Measurements from ENCODE around the gene WNT9B. TPM values are rescaled to one million over a fixed set of nuclear protein-coding genes. Genes with fewer than 3 reads are reported as not detected.

WNT9B gene
- total RNA-seq, 1 experiment from 2014 or later, result not detected

- DNase-seq, result peak; percentile 14
- H3K9me2 ChIP-seq (replicated peaks; ENCODE audit: low read length), result no peaks in the 10 kb centered on the region
- no peaks in the 10 kb centered on the region for H3K9me3 ChIP-seq (ENCODE audit: low read length)
- peaks cover 3% of the 10 kb centered on the region; the same call in 1 of the 2 replicates for H3K27me3 ChIP-seq (ENCODE audit: low read length)
- H3K79me2 ChIP-seq (ENCODE audit: low read length), result no peaks in the 10 kb centered on the region
- H3K4me3 ChIP-seq (ENCODE audit: low read length), result no peak overlapping the region
- POLR2A ChIA-PET (ENCODE audit: unreplicated experiment), result no interaction called here
- H3K4me2 ChIP-seq (ENCODE audit: low read length), result no peak overlapping the region
- no peaks in the 10 kb centered on the region for H3F3A ChIP-seq (ENCODE audit: low read length, unreplicated experiment)
- H3K9ac ChIP-seq (ENCODE audit: low read length), result no peak overlapping the region
- CTCF ChIA-PET, result no interaction called here
- H3K4me1 ChIP-seq (ENCODE audit: insufficient read depth, low read length), result no peaks in the 10 kb centered on the region
- no peaks in the 10 kb centered on the region for H3K36me3 ChIP-seq (ENCODE audit: low read depth, low read length)
- no peaks in the 10 kb centered on the region for H4K20me1 ChIP-seq (ENCODE audit: low read length)
- intact Hi-C loops (cut with micrococcal nuclease), result no loop called here
- no TSS peak for BruUV-seq (replicated peaks)
- no peak overlapping the region for H2AFZ ChIP-seq (ENCODE audit: low read length)
- ATAC-seq, result no peak
- TF ChIP-seq, protein P1, sequence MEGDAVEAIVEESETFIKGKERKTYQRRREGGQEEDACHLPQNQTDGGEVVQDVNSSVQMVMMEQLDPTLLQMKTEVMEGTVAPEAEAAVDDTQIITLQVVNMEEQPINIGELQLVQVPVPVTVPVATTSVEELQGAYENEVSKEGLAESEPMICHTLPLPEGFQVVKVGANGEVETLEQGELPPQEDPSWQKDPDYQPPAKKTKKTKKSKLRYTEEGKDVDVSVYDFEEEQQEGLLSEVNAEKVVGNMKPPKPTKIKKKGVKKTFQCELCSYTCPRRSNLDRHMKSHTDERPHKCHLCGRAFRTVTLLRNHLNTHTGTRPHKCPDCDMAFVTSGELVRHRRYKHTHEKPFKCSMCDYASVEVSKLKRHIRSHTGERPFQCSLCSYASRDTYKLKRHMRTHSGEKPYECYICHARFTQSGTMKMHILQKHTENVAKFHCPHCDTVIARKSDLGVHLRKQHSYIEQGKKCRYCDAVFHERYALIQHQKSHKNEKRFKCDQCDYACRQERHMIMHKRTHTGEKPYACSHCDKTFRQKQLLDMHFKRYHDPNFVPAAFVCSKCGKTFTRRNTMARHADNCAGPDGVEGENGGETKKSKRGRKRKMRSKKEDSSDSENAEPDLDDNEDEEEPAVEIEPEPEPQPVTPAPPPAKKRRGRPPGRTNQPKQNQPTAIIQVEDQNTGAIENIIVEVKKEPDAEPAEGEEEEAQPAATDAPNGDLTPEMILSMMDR (conservative IDR thresholded peaks at IDR 0.05; ENCODE audit: low read depth, low read length), result no peak
- TF ChIP-seq EZH2phosphoT487 (IDR thresholded peaks at IDR 0.05; ENCODE audit: borderline replicate concordance, low read length) (no peak), EZH2 (IDR thresholded peaks at IDR 0.05; ENCODE audit: low read length, unreplicated experiment) (no peak)
- no peak overlapping the region for H3K27ac ChIP-seq (ENCODE audit: low read length)
These were observed 64.2 kb downstream of the WNT9B start for GRCh38 chr17:46915596-46915995.

DNA sequence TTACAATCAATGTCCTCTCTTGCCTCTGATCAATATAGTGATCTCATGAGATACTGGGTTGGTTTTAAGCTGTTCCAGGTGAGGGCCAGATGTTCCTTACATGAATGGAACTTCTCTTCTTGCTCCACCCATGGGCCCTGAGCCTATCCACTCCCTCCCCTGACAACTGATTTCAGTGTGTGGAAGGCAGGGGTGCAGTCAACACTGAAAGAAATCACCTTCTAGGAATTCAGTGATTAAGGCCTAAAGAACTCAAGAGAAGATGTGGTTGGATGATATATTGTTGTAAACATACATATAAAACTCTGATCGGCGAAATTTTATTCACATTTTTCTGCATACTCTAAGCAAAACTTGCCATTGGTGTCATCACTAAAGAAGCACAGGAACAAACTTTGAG lies 64.8 kb downstream of the WNT9B start:
- H3K9me2 ChIP-seq (replicated peaks; ENCODE audit: low read length), result no peaks in the 10 kb centered on the region
- H3K27me3 ChIP-seq (ENCODE audit: low read length), result no peaks in the 10 kb centered on the region
- peak; percentile 59 for DNase-seq
- POLR2A ChIA-PET (ENCODE audit: unreplicated experiment), result no interaction called here
- no peaks in the 10 kb centered on the region for H3K4me1 ChIP-seq (ENCODE audit: insufficient read depth, low read length)
- no peaks in the 10 kb centered on the region for H3F3A ChIP-seq (ENCODE audit: low read length, unreplicated experiment)
- H2AFZ ChIP-seq (ENCODE audit: low read length), result no peak overlapping the region
- no peaks in the 10 kb centered on the region for H4K20me1 ChIP-seq (ENCODE audit: low read length)
- ATAC-seq, result peak; percentile 65
- H3K27ac ChIP-seq (ENCODE audit: low read length), result no peak overlapping the region
- CTCF ChIA-PET, result no interaction called here
- H3K79me2 ChIP-seq (ENCODE audit: low read length), result no peaks in the 10 kb centered on the region
- H3K9ac ChIP-seq (ENCODE audit: low read length), result no peak overlapping the region
- intact Hi-C loops (cut with micrococcal nuclease), result no loop called here
- no peak for TF ChIP-seq EZH2 (IDR thresholded peaks at IDR 0.05; ENCODE audit: low read length, unreplicated experiment)
- no peak for TF ChIP-seq EZH2phosphoT487 (IDR thresholded peaks at IDR 0.05; ENCODE audit: borderline replicate concordance, low read length)
- TF ChIP-seq, protein P1 (conservative IDR thresholded peaks at IDR 0.05; ENCODE audit: low read depth, low read length), result no peak
- H3K4me3 ChIP-seq (ENCODE audit: low read length), result no peak overlapping the region
- no peaks in the 10 kb centered on the region for H3K9me3 ChIP-seq (ENCODE audit: low read length)
- H3K4me2 ChIP-seq (ENCODE audit: low read length), result no peak overlapping the region
- no peaks in the 10 kb centered on the region for H3K36me3 ChIP-seq (ENCODE audit: low read depth, low read length)
- no TSS peak for BruUV-seq (replicated peaks)

GRCh38 chr17:46916623-46917022 lies 65.2 kb downstream of the WNT9B start:
- ChIA-PET POLR2A (ENCODE audit: unreplicated experiment) (no interaction called here), CTCF (no interaction called here)
- H3K9ac ChIP-seq (ENCODE audit: low read length), result no peak overlapping the region
- BruUV-seq (replicated peaks), result no TSS peak
- no peaks in the 10 kb centered on the region for H3K79me2 ChIP-seq (ENCODE audit: low read length)
- DNase-seq (no peak), ATAC-seq (no peak)
- intact Hi-C loops (cut with micrococcal nuclease), result no loop called here
- H4K20me1 ChIP-seq (ENCODE audit: low read length), result no peaks in the 10 kb centered on the region
- no peaks in the 10 kb centered on the region for H3K36me3 ChIP-seq (ENCODE audit: low read depth, low read length)
- no peak overlapping the region for H3K4me2 ChIP-seq (ENCODE audit: low read length)
- no peaks in the 10 kb centered on the region for H3K9me3 ChIP-seq (ENCODE audit: low read length)
- H3K4me1 ChIP-seq (ENCODE audit: insufficient read depth, low read length), result no peaks in the 10 kb centered on the region
- H3K4me3 ChIP-seq (ENCODE audit: low read length), result no peak overlapping the region
- no peaks in the 10 kb centered on the region for H3K9me2 ChIP-seq (replicated peaks; ENCODE audit: low read length)
- no peak overlapping the region for H2AFZ ChIP-seq (ENCODE audit: low read length)
- no peak overlapping the region for H3K27ac ChIP-seq (ENCODE audit: low read length)
- TF ChIP-seq EZH2phosphoT487 (IDR thresholded peaks at IDR 0.05; ENCODE audit: borderline replicate concordance, low read length) (no peak), EZH2 (IDR thresholded peaks at IDR 0.05; ENCODE audit: low read length, unreplicated experiment) (no peak)
- TF ChIP-seq, protein P1 (conservative IDR thresholded peaks at IDR 0.05; ENCODE audit: low read depth, low read length), result no peak
- no peaks in the 10 kb centered on the region for H3F3A ChIP-seq (ENCODE audit: low read length, unreplicated experiment)
- no peaks in the 10 kb centered on the region for H3K27me3 ChIP-seq (ENCODE audit: low read length)
